HEK293 (cell line): ENCODE data around the gene AMOTL2.

Experiments
- CTCF ChIA-PET: fragments of 350-600 bp; formaldehyde crosslinking; extraction: SDS; loops from one replicate; lab custom pipeline; 2021; ENCODE audit warnings: antibody characterized with exemption; lab: Yijun Ruan, JAX
- POLR2A ChIA-PET: fragments of 300-600 bp; formaldehyde crosslinking; extraction: SDS; loops from one replicate; lab custom pipeline; 2020; ENCODE audit warnings: antibody characterized with exemption, inconsistent platforms; lab: Yijun Ruan, JAX
- H3K27ac ChIP-seq: fragments of 200-500 bp; sonication (Bioruptor generic); 2 replicates; pipeline ENCODE4 v1.5.1; 2014; ENCODE audit warnings: low read depth, low read length, control low read depth, inconsistent platforms; ENCODE audit errors: extremely low read depth
- H3K36me3 ChIP-seq, 2 experiments: fragments of 200-500 bp in 1 of 2; sonication (Bioruptor generic) in 1 of 2; 1 replicate in 1 of 2; 2 replicates in 1 of 2; pipeline ENCODE4 v1.5.1; 2014 to 2017; ENCODE audit warnings: inconsistent platforms in 2 of 2, low read length in 2 of 2; ENCODE audit not compliant: control insufficient read depth in 2 of 2, insufficient read depth in 1 of 2
- H3K4me1 ChIP-seq: fragments of 200-500 bp; sonication (Bioruptor generic); 2 replicates; pipeline ENCODE4 v1.5.1; 2014; ENCODE audit warnings: mild to moderate bottlenecking, low read length, inconsistent platforms; ENCODE audit not compliant: control insufficient read depth, insufficient read depth
- H3K4me3 ChIP-seq: 2 replicates; pipeline ENCODE4 v1.5.1; 2011; ENCODE audit warnings: low read depth, mild to moderate bottlenecking, control low read depth, low read length, moderate library complexity
- H3K9me3 ChIP-seq: fragments of 200-500 bp; sonication (Bioruptor generic); 2 replicates; pipeline ENCODE4 v1.5.1; 2014; ENCODE audit warnings: low read depth, low read length, inconsistent platforms; ENCODE audit not compliant: control insufficient read depth, insufficient read depth
- BCL11B ChIP-seq: fragments of 450-650 bp; formaldehyde crosslinking; IDR thresholded peaks from 2 replicates; pipeline ENCODE4 v1.5.1; 2016; ENCODE audit warnings: low read depth, missing biosample characterization, missing genetic modification characterization
- HOXD13 ChIP-seq: sonication (generic); formaldehyde crosslinking; IDR thresholded peaks from 2 replicates; pipeline ENCODE4 v1.8.0; 2022; ENCODE audit warnings: missing genetic modification reagents, borderline replicate concordance
- MZF1 ChIP-seq: fragments of 450-650 bp; formaldehyde crosslinking; IDR thresholded peaks from 2 replicates; pipeline ENCODE4 v1.5.1; 2017; ENCODE audit warnings: missing biosample characterization, missing genetic modification characterization, borderline replicate concordance
- REPIN1 ChIP-seq: fragments of 450-650 bp; formaldehyde crosslinking; IDR thresholded peaks from 2 replicates; pipeline ENCODE4 v1.5.1; 2017; ENCODE audit warnings: missing biosample characterization, missing genetic modification characterization, low read depth
- SALL2 ChIP-seq: fragments of 450-650 bp; formaldehyde crosslinking; IDR thresholded peaks from 2 replicates; pipeline ENCODE4 v1.5.0; 2017; ENCODE audit warnings: missing biosample characterization, mild to moderate bottlenecking, missing genetic modification characterization, borderline replicate concordance
- TCF7L2 ChIP-seq: IDR thresholded peaks from 2 replicates; pipeline ENCODE4 v1.6.1; 2011; ENCODE audit warnings: low read depth, mild to moderate bottlenecking, inconsistent platforms, low read length, moderate library complexity, borderline replicate concordance
- TSHZ1 ChIP-seq: fragments of 450-650 bp; formaldehyde crosslinking; IDR thresholded peaks from 2 replicates; pipeline ENCODE4 v1.5.1; 2016; ENCODE audit warnings: missing biosample characterization, missing genetic modification characterization, borderline replicate concordance
- ZBTB44 ChIP-seq: fragments of 450-650 bp; IDR thresholded peaks from 2 replicates; pipeline ENCODE4 v1.5.1; 2018; ENCODE audit warnings: missing biosample characterization, mild to moderate bottlenecking, missing genetic modification characterization
- ZBTB48 ChIP-seq: fragments of 450-650 bp; formaldehyde crosslinking; IDR thresholded peaks from 2 replicates; pipeline ENCODE4 v1.5.1; 2016; ENCODE audit warnings: missing biosample characterization, missing genetic modification characterization
- ZBTB8A ChIP-seq: fragments of 450-650 bp; formaldehyde crosslinking; IDR thresholded peaks from 2 replicates; pipeline ENCODE4 v1.5.1; 2016; ENCODE audit warnings: missing biosample characterization, missing genetic modification characterization
- ZNF174 ChIP-seq: fragments of 450-650 bp; formaldehyde crosslinking; IDR thresholded peaks from 2 replicates; pipeline ENCODE4 v1.5.0; 2017; ENCODE audit warnings: missing biosample characterization, mild to moderate bottlenecking, missing genetic modification characterization
- ZNF341 ChIP-seq: fragments of 450-650 bp; formaldehyde crosslinking; IDR thresholded peaks from 2 replicates; pipeline ENCODE4; 2016; ENCODE audit warnings: low read depth, missing biosample characterization, missing genetic modification characterization
- ZNF416 ChIP-seq: fragments of 450-650 bp; formaldehyde crosslinking; IDR thresholded peaks from 2 replicates; pipeline ENCODE4 v1.5.1; 2016; ENCODE audit warnings: missing biosample characterization, missing genetic modification characterization
- ZNF529 ChIP-seq: fragments of 450-650 bp; formaldehyde crosslinking; IDR thresholded peaks from 2 replicates; pipeline ENCODE4 v1.5.1; 2017; ENCODE audit warnings: missing genetic modification characterization, missing biosample characterization; ENCODE audit not compliant: insufficient replicate concordance
- ZNF660 ChIP-seq: fragments of 450-650 bp; IDR thresholded peaks from 2 replicates; pipeline ENCODE4 v1.5.1; 2018; ENCODE audit warnings: missing biosample characterization, mild to moderate bottlenecking, missing genetic modification characterization
- ZNF677 ChIP-seq: fragments of 450-650 bp; IDR thresholded peaks from 2 replicates; pipeline ENCODE4 v1.5.0; 2018; ENCODE audit warnings: missing biosample characterization, mild to moderate bottlenecking, missing genetic modification characterization, moderate library complexity
- ZNF692 ChIP-seq: fragments of 450-650 bp; formaldehyde crosslinking; IDR thresholded peaks from 2 replicates; pipeline ENCODE4 v1.5.1; 2016; ENCODE audit warnings: missing biosample characterization, missing genetic modification characterization
- ZNF791 ChIP-seq: fragments of 450-650 bp; formaldehyde crosslinking; IDR thresholded peaks from 2 replicates; pipeline ENCODE4 v1.5.1; 2016; ENCODE audit warnings: missing biosample characterization, missing genetic modification characterization
- TF ChIP-seq, protein P1 (sequence below): fragments of 450-650 bp; formaldehyde crosslinking; IDR thresholded peaks from 2 replicates; pipeline ENCODE4 v1.5.1; 2016; ENCODE audit warnings: missing biosample characterization, missing genetic modification characterization, low read depth
- TF ChIP-seq, protein P2 (sequence below): fragments of 450-650 bp; formaldehyde crosslinking; IDR thresholded peaks from 2 replicates; pipeline ENCODE4 v1.5.0; 2017; ENCODE audit warnings: missing biosample characterization, missing genetic modification characterization, borderline replicate concordance

Gene AMOTL2

GRCh38 chr3:134354612-134355251, 19.5 kb downstream of the AMOTL2 start (continued):
- TF ChIP-seq ZNF529 (tag by site-specific recombination): no peak
- TF ChIP-seq ZNF174 (tag by site-specific recombination): no peak
- no peak for TF ChIP-seq TCF7L2

GRCh38 chr3:134353831-134354611, 20.2 kb downstream of the AMOTL2 start:
- Histone ChIP-seq H3K9me3 (no peaks in the 10 kb centered on the region), H3K4me1 (no peaks in the 10 kb centered on the region; the same call in 1 of the 2 replicates), H3K36me3 (peaks cover 0 to 45% of the 10 kb centered on the region in 2 experiments; a peak in 1 of 3 replicates), H3K27ac (no peak overlapping the region), H3K4me3 (no peak overlapping the region)
- ChIA-PET CTCF (interaction anchor here (0.5 to 1.0 kb wide), 3 partner anchors 26 to 120 kb away, joined by 3 to 5 read pairs (median 3); no protein-coding TSS in a partner anchor), POLR2A (interaction anchor here (1.0 to 1.5 kb wide), 2 partner anchors 9 to 11 kb away, joined by 3 read pairs; no protein-coding TSS in a partner anchor)
- no peak for TF ChIP-seq ZNF341 (tag by site-specific recombination)
- TF ChIP-seq, protein P1, sequence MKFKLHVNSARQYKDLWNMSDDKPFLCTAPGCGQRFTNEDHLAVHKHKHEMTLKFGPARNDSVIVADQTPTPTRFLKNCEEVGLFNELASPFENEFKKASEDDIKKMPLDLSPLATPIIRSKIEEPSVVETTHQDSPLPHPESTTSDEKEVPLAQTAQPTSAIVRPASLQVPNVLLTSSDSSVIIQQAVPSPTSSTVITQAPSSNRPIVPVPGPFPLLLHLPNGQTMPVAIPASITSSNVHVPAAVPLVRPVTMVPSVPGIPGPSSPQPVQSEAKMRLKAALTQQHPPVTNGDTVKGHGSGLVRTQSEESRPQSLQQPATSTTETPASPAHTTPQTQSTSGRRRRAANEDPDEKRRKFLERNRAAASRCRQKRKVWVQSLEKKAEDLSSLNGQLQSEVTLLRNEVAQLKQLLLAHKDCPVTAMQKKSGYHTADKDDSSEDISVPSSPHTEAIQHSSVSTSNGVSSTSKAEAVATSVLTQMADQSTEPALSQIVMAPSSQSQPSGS: no peak
- TF ChIP-seq HOXD13 (CRISPR knock-in tag): no peak
- TF ChIP-seq TSHZ1 (tag by site-specific recombination): no peak
- TF ChIP-seq SALL2 (tag by site-specific recombination): no peak
- no peak for TF ChIP-seq REPIN1 (tag by site-specific recombination)
- TF ChIP-seq ZBTB44 (tag by site-specific recombination): no peak
- no peak for TF ChIP-seq ZNF692 (tag by site-specific recombination)
- no peak for TF ChIP-seq MZF1 (tag by site-specific recombination)
- no peak for TF ChIP-seq BCL11B (tag by site-specific recombination)
- TF ChIP-seq, protein P2, sequence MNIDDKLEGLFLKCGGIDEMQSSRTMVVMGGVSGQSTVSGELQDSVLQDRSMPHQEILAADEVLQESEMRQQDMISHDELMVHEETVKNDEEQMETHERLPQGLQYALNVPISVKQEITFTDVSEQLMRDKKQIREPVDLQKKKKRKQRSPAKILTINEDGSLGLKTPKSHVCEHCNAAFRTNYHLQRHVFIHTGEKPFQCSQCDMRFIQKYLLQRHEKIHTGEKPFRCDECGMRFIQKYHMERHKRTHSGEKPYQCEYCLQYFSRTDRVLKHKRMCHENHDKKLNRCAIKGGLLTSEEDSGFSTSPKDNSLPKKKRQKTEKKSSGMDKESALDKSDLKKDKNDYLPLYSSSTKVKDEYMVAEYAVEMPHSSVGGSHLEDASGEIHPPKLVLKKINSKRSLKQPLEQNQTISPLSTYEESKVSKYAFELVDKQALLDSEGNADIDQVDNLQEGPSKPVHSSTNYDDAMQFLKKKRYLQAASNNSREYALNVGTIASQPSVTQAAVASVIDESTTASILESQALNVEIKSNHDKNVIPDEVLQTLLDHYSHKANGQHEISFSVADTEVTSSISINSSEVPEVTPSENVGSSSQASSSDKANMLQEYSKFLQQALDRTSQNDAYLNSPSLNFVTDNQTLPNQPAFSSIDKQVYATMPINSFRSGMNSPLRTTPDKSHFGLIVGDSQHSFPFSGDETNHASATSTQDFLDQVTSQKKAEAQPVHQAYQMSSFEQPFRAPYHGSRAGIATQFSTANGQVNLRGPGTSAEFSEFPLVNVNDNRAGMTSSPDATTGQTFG (tag by site-specific recombination): no peak
- TF ChIP-seq ZNF660: no peak
- no peak for TF ChIP-seq ZNF791 (tag by site-specific recombination)
- TF ChIP-seq ZNF416: no peak
- TF ChIP-seq ZNF677 (tag by site-specific recombination): no peak
- TF ChIP-seq ZBTB48 (tag by site-specific recombination): no peak
- TF ChIP-seq ZBTB8A (tag by site-specific recombination): no peak
